HL-60 (cell line): Measurements from ENCODE around the gene PPEF2.

Source experiments
- DNase-seq, 2 experiments: peaks; one replicate each; pipeline ENCODE4 v3.0.0-alpha.2; 2010 to 2020; ENCODE audit warnings: low read depth in 1 of 2, low spot score in 1 of 2
- H3K27ac ChIP-seq: fragments of 250-450 bp; sonication (Bioruptor Pico); replicated peaks from 2 replicates; pipeline ENCODE4 v1.5.1; 2020; ENCODE audit warnings: mild to moderate bottlenecking, moderate library complexity
- H3K27me3 ChIP-seq: fragments of 250-450 bp; sonication (Bioruptor Pico); 2 replicates; pipeline ENCODE4 v1.5.1; 2021; ENCODE audit warnings: mild to moderate bottlenecking, moderate library complexity; ENCODE audit not compliant: insufficient read depth, poor library complexity, severe bottlenecking
- H3K4me3 ChIP-seq: replicated peaks from 2 replicates; pipeline ENCODE4 v1.5.1; 2011; ENCODE audit warnings: mild to moderate bottlenecking, control low read depth, low read length; ENCODE audit not compliant: insufficient read depth
- GABPA ChIP-seq: IDR thresholded peaks from 2 replicates; pipeline ENCODE4 v1.6.1; 2012; ENCODE audit warnings: low read depth
- POLR2AphosphoS5 ChIP-seq: IDR thresholded peaks from 2 replicates; pipeline ENCODE4 v1.6.1; 2012; ENCODE audit warnings: low read depth
- SPI1 ChIP-seq: IDR thresholded peaks from 2 replicates; pipeline ENCODE4 v1.6.1; 2012; ENCODE audit warnings: low read depth, mild to moderate bottlenecking, borderline replicate concordance
- TF ChIP-seq, protein P1 (sequence below): IDR thresholded peaks from one replicate; pipeline ENCODE4 v1.5.1; 2011; ENCODE audit warnings: low read length, control low read depth, inconsistent platforms; ENCODE audit not compliant: insufficient read depth
- TF ChIP-seq, protein P2 (sequence below): IDR thresholded peaks from 2 replicates; pipeline ENCODE4 v1.6.1; 2012; ENCODE audit warnings: low read depth; ENCODE audit not compliant: insufficient replicate concordance

PPEF2 gene

DNA sequence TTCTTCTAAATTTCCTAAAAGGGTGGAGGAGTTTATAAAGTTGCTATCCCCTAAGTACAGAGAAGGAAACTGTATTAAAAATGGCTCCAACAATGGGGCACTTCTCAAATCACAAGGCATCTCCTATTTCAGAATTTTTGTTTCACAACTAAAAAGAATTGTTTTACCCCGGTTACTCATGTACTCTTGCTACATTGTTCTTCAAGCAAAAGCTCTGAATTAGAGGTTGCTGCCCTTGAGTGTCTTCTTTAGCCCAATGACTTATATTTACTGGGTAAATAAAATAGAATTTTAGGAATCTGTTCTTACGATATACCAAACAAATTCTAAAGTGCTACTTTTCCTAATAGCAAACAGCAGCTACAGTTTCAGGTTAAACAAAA lies 67.5 kb downstream of the PPEF2 start:
- Histone ChIP-seq H3K4me3 (no peak overlapping the region), H3K27me3 (no peaks in the 10 kb centered on the region), H3K27ac (no peak overlapping the region)
- no peak for TF ChIP-seq GABPA
- TF ChIP-seq POLR2AphosphoS5 = no peak
- TF ChIP-seq, protein P1, sequence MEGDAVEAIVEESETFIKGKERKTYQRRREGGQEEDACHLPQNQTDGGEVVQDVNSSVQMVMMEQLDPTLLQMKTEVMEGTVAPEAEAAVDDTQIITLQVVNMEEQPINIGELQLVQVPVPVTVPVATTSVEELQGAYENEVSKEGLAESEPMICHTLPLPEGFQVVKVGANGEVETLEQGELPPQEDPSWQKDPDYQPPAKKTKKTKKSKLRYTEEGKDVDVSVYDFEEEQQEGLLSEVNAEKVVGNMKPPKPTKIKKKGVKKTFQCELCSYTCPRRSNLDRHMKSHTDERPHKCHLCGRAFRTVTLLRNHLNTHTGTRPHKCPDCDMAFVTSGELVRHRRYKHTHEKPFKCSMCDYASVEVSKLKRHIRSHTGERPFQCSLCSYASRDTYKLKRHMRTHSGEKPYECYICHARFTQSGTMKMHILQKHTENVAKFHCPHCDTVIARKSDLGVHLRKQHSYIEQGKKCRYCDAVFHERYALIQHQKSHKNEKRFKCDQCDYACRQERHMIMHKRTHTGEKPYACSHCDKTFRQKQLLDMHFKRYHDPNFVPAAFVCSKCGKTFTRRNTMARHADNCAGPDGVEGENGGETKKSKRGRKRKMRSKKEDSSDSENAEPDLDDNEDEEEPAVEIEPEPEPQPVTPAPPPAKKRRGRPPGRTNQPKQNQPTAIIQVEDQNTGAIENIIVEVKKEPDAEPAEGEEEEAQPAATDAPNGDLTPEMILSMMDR = no peak
- TF ChIP-seq, protein P2, sequence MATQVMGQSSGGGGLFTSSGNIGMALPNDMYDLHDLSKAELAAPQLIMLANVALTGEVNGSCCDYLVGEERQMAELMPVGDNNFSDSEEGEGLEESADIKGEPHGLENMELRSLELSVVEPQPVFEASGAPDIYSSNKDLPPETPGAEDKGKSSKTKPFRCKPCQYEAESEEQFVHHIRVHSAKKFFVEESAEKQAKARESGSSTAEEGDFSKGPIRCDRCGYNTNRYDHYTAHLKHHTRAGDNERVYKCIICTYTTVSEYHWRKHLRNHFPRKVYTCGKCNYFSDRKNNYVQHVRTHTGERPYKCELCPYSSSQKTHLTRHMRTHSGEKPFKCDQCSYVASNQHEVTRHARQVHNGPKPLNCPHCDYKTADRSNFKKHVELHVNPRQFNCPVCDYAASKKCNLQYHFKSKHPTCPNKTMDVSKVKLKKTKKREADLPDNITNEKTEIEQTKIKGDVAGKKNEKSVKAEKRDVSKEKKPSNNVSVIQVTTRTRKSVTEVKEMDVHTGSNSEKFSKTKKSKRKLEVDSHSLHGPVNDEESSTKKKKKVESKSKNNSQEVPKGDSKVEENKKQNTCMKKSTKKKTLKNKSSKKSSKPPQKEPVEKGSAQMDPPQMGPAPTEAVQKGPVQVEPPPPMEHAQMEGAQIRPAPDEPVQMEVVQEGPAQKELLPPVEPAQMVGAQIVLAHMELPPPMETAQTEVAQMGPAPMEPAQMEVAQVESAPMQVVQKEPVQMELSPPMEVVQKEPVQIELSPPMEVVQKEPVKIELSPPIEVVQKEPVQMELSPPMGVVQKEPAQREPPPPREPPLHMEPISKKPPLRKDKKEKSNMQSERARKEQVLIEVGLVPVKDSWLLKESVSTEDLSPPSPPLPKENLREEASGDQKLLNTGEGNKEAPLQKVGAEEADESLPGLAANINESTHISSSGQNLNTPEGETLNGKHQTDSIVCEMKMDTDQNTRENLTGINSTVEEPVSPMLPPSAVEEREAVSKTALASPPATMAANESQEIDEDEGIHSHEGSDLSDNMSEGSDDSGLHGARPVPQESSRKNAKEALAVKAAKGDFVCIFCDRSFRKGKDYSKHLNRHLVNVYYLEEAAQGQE = no peak
- TF ChIP-seq SPI1 = no peak
- no peak for DNase-seq

DNA sequence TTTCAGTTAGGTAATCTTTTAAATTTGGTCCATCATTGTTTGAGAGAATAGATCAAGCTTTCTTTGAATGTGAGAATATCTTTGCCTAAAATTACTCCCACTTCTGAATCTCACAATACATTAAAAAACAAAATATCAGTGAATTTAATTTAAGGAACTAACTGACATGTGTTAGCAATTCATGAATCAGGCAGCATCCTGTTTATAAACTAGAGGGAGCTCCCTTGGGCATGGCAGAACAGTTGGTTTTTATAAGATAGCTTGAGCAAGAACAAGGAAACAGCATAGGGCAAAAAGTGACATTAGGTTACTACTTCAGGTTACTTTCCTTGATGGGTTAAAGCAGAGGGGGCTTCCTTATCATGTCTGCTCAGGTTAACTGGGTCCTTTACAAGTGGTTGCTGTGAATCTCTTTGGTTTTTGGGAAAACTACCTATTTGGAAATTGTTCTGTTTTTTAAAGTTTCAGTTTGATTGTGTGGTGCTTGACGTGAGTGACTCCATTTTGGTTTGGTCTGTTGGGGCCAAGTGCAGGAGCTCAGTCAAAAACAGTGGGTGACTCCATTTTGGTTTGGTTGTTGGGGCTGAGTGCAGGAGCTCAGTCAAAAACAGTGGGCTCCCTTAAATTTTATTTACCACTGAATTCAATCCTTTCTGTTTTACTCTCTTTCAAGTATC lies 68.0 kb downstream of the PPEF2 start:
- no peaks in the 10 kb centered on the region for H3K27me3 ChIP-seq
- H3K4me3 ChIP-seq = no peak overlapping the region
- no peak for DNase-seq
- H3K27ac ChIP-seq = no peak overlapping the region
- TF ChIP-seq SPI1 = no peak
- TF ChIP-seq POLR2AphosphoS5 = no peak
- TF ChIP-seq, protein P1 = no peak
- no peak for TF ChIP-seq GABPA
- TF ChIP-seq, protein P2 = no peak

DNA sequence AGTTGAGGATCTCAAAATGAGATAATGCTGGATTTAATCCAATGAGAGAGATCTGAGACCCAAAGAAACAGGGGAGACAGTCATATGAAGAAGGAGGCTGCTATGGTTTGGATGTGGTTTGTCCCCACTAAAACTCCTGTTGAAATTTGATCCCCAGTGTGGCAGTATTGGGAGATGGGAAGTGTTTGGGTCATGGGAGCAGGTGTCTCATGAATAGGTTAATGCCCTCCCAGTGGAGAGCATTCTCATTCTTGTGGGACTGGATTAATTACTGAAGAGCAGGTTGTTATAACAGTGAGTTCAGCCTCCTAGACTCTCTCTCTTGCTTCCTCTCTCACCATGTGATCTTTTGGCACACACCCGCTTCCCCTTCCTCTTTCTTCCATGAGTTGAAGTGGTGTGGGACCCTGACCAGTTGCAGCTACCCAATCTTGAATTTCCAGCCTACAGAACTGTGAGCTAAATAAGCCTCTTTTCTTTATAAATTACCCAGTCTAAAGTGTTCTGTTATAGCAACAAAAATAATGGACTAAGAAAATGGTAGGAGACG lies 70.3 kb downstream of the PPEF2 start:
- Histone ChIP-seq H3K27me3 (no peaks in the 10 kb centered on the region), H3K27ac (peak overlapping the region; percentile 65), H3K4me3 (no peak overlapping the region)
- DNase-seq = peak; percentile 28 to 83
- TF ChIP-seq GABPA = 0 out of 2 replicates have a peak, but pooled peaks have one; percentile 15
- TF ChIP-seq POLR2AphosphoS5 = peak; percentile 51
- peak; percentile 97 for TF ChIP-seq SPI1
- TF ChIP-seq, protein P2 = no peak
